HCT116 (cell line): Measurements from ENCODE around the gene NLGN2. TPM values are rescaled to one million over a fixed set of nuclear protein-coding genes. Genes with fewer than 3 reads are reported as not detected.

Experiments used
- CBX3 ChIP-seq: IDR thresholded peaks from 2 replicates; pipeline ENCODE4 v1.6.1; 2012; ENCODE audit warnings: low read depth
- ELF1 ChIP-seq: IDR thresholded peaks from 2 replicates; pipeline ENCODE4 v1.6.1; 2012; ENCODE audit warnings: low read depth, borderline replicate concordance
- EZH2phosphoT487 ChIP-seq: fragments of 200-600 bp; IDR thresholded peaks from 2 replicates; pipeline ENCODE4 v1.6.1; 2018; ENCODE audit warnings: antibody characterized with exemption, borderline replicate concordance
- REST ChIP-seq: IDR thresholded peaks from 2 replicates; pipeline ENCODE4 v1.6.1; 2012; ENCODE audit warnings: low read depth
- SIN3A ChIP-seq: IDR thresholded peaks from 2 replicates; pipeline ENCODE4 v1.6.1; 2012; ENCODE audit warnings: low read depth
- ZBTB33 ChIP-seq: IDR thresholded peaks from 2 replicates; pipeline ENCODE4 v1.6.1; 2011; ENCODE audit warnings: mild to moderate bottlenecking, low read length, moderate library complexity; ENCODE audit not compliant: insufficient replicate concordance; ENCODE audit errors: extremely low read depth
- total RNA-seq: library from RNA; stranded (reverse); gene quantifications from one replicate; pipeline ENCODE4 v1.2.1, GENCODE V29; 2021; ENCODE audit not compliant: unreplicated experiment

NLGN2 gene
- total RNA-seq, 1 experiment from 2014 or later: 60.5 TPM

- TF ChIP-seq ELF1: no peak
- no peak for TF ChIP-seq REST
- no peak for TF ChIP-seq ZBTB33
- peak; percentile 48; the same call in 1 of the 2 replicates for TF ChIP-seq SIN3A
- no peak for TF ChIP-seq EZH2phosphoT487
- no peak for TF ChIP-seq CBX3
These were observed 29.1 kb downstream of the NLGN2 start (continued) for GRCh38 chr17:7436556-7437368.
